DND-41 (cell line): ENCODE measurements around the gene SEC24A.

ENCODE experiments used
- CTCF ChIP-seq: IDR thresholded peaks from 2 replicates; pipeline ENCODE4 v1.5.1; 2012; ENCODE audit warnings: borderline replicate concordance, low read length, moderate library complexity, mild to moderate bottlenecking; ENCODE audit not compliant: poor library complexity, severe bottlenecking; ENCODE audit errors: extremely low read depth
- EZH2 ChIP-seq: IDR thresholded peaks from 3 replicates; pipeline ENCODE4 v1.6.1; 2012; ENCODE audit warnings: borderline replicate concordance, low read depth, mild to moderate bottlenecking, moderate library complexity, low read length, inconsistent platforms; ENCODE audit not compliant: severe bottlenecking

GRCh38 chr5:134626369-134627014 lies 22.1 kb upstream of the SEC24A start:
- TF ChIP-seq CTCF (no peak), EZH2 (no peak)
